ENCODE measurements around the gene BAIAP2. TPM values are rescaled to one million over a fixed set of nuclear protein-coding genes. Genes with fewer than 3 reads are reported as not detected.

Gene BAIAP2
- total and polyA plus RNA-seq, 2 donors (not counting 3 experiments of a cell fraction or from before 2014, with no cell fraction given): 12.3 to 18.6 TPM

DNA sequence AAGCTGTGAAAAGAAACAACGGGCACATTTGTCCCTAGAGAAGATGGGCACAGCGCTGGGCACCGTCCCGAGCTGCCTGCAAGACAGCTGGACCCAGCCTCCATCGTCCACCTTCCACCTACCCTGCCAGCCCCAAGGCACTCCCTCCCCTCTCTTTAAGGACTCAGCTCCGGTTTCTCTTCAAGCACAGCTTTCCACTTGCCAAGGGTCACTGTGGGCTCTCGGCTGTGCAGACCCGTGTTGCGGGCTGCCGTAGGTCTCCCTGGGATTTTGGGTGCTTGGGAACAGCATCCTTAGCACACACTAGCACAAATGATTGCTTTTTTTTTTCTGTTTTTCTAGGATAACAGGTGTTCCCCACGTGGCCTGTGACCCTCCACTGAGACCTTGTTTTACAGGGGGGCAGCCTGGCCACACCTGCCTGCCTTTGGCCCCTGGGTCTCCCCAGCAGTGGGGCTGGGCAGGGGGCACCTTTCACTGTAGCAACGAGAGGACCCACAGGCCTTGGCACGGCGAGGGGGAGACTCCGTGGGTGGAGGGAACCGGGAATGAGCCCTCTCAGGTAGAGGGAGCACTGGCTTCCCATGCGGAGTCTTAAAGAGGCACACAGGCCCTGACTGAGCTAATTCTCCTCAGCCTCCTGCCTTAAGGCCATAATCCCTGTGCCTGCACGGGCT is 41.9 kb upstream of the BAIAP2 start:
- Histone ChIP-seq H3K9me1 (replicated peaks; ENCODE audit: control insufficient read depth, extremely low read depth, insufficient read depth, low read length) (no peaks in the 10 kb centered on the region), H3K36me3 (ENCODE audit: control insufficient read depth in 2 of 2, extremely low read depth in 1 of 2, insufficient read depth in 2 of 2, low read length in 2 of 2) (peaks cover 3 to 25% of the 10 kb centered on the region in 2 experiments), H3K9me3 (replicated peaks; ENCODE audit: control insufficient read depth, insufficient read depth, low read length) (no peaks in the 10 kb centered on the region), H4K20me1 (replicated peaks; ENCODE audit: control insufficient read depth, extremely low read depth, insufficient read depth, low read length) (no peaks in the 10 kb centered on the region), H3K4me3 (replicated peaks in 1 of 3; ENCODE audit: insufficient read depth in 1 of 3, low read depth in 1 of 3, low read length in 3 of 3) (peak overlapping the region; percentile 73 to 79 (median 74)), H3K4me2 (ENCODE audit: insufficient read depth, low read length) (peak overlapping the region; percentile 92), H2AFZ (ENCODE audit: low read depth, low read length) (no peak overlapping the region), H3K27ac (ENCODE audit: insufficient read depth, low read depth, low read length) (no peak overlapping the region), H3K27me3 (ENCODE audit: control insufficient read depth in 2 of 2, insufficient read depth in 2 of 2, low read length in 2 of 2) (no peaks in the 10 kb centered on the region), H3K9ac (replicated peaks; ENCODE audit: extremely low read depth, insufficient read depth, low read length) (peak overlapping the region; percentile 77), H3K79me2 (ENCODE audit: control insufficient read depth, insufficient read depth, low read length) (peaks cover 14% of the 10 kb centered on the region), H3K4me1 (ENCODE audit: control insufficient read depth, extremely low read depth, insufficient read depth, low read length) (peaks cover 9% of the 10 kb centered on the region)
- ChIA-PET POLR2A (no interaction called here), CTCF (no interaction called here)
- TF ChIP-seq EZH2 (IDR thresholded peaks at IDR 0.05; ENCODE audit: borderline replicate concordance, low read depth, low read length, severe bottlenecking) (no peak), FOS (IDR thresholded peaks at IDR 0.05; ENCODE audit: borderline replicate concordance, insufficient read depth, low read length) (no peak), POLR2AphosphoS5 (IDR thresholded peaks at IDR 0.05; ENCODE audit: insufficient read depth, low read depth, low read length) (no peak), GATA2 (IDR thresholded peaks at IDR 0.05; ENCODE audit: insufficient read depth, insufficient read length, low read depth, low read length) (no peak), POLR2A (IDR thresholded peaks at IDR 0.05; ENCODE audit: low read depth, low read length) (no peak), JUN (IDR thresholded peaks at IDR 0.05; ENCODE audit: borderline replicate concordance, insufficient read depth, insufficient read length, low read depth) (no peak), MYC (IDR thresholded peaks at IDR 0.05; ENCODE audit: low read depth, low read length) (no peak)
- TF ChIP-seq, protein P1, sequence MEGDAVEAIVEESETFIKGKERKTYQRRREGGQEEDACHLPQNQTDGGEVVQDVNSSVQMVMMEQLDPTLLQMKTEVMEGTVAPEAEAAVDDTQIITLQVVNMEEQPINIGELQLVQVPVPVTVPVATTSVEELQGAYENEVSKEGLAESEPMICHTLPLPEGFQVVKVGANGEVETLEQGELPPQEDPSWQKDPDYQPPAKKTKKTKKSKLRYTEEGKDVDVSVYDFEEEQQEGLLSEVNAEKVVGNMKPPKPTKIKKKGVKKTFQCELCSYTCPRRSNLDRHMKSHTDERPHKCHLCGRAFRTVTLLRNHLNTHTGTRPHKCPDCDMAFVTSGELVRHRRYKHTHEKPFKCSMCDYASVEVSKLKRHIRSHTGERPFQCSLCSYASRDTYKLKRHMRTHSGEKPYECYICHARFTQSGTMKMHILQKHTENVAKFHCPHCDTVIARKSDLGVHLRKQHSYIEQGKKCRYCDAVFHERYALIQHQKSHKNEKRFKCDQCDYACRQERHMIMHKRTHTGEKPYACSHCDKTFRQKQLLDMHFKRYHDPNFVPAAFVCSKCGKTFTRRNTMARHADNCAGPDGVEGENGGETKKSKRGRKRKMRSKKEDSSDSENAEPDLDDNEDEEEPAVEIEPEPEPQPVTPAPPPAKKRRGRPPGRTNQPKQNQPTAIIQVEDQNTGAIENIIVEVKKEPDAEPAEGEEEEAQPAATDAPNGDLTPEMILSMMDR (IDR thresholded peaks at IDR 0.05; ENCODE audit: extremely low read depth in 1 of 2, insufficient read depth in 1 of 2, low read depth in 1 of 2, low read length in 2 of 2): no peak
- TF ChIP-seq, protein P2, sequence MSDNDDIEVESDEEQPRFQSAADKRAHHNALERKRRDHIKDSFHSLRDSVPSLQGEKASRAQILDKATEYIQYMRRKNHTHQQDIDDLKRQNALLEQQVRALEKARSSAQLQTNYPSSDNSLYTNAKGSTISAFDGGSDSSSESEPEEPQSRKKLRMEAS (IDR thresholded peaks at IDR 0.05; ENCODE audit: insufficient read depth, insufficient read length): no peak
- FAIRE-seq: no peak
- DNase-seq (ENCODE audit: low read depth, low spot score): no peak
- dilution Hi-C loops (cut with MboI; ENCODE audit: extremely low pct_ligation_motif_present, low sequenced_read_pairs): no loop called here
- intact Hi-C loops (cut with micrococcal nuclease): no loop called here
- BruUV-seq (replicated peaks): TSS peak; percentile 51

Measured in endothelial cell of umbilical vein (primary cell).